ENCODE measurements around the gene EPS8. TPM values are rescaled to one million over a fixed set of nuclear protein-coding genes. Genes with fewer than 3 reads are reported as not detected.
"Not testable (repeated sequence)": the region's sequence is repeated elsewhere in the genome, so short reads cannot be mapped to it uniquely, and the experiment has no call there.

Gene EPS8
- total RNA-seq, 1 donor: 2.2 TPM

DNA sequence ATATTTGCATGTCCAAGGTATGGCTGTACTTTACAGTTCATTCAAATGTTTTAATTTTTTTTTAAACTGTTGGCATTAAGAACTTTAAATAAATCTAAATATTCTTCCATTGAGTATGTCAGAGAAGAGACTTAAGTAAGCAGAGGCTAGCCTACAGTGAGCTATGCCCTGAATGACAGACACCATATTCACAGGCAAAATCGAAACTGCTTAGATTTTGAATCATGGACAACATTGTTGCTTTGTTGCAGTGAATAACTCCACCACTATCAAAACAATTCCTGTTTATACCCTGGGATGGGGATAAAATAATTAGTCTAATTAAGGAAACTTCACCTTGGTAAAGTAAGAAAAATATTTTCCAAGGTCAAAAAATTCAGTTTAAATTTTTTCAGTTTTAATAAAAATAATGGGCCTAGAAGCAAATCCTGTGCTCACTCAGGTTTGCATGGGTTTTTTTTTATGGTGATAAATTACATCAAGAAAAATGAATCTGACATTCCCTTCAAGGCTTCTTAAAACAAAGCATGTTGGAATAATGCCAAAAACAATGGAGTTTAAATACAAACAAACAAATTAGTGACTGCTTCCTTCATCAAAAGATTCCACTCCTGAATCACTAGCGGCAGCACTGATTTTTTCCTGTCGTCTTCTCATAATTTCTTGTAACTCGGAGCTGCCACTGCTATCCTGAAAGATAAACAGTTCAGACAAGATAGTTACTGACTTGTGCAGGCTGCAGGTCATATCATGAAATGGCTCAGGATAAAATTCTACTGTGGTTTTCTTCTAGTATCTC is 168.2 kb downstream of the EPS8 start:
- no peak for DNase-seq (ENCODE audit: low read depth in 2 of 3, low spot score in 2 of 3)

DNA sequence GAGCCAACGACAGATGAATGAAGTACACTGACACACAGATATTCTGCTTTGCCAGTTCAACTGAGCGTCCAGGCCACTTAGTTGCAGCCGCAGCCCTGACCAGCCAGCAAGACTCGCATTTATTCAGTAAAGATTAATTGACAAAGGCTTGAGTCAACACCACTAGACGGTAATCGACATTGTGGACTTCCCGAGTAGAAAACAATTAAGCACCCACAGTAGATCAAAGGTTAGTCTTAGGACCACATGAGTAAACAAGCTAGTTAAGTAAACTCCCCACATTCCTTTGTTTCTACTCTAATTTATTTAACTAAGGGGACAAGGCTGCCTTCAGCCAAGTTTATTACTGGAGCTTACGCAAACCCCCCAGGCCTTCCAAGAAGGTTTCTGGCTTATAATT is 172.7 kb downstream of the EPS8 start:
- DNase-seq (ENCODE audit: low read depth in 2 of 3, low spot score in 2 of 3): not testable (repeated sequence)

DNA sequence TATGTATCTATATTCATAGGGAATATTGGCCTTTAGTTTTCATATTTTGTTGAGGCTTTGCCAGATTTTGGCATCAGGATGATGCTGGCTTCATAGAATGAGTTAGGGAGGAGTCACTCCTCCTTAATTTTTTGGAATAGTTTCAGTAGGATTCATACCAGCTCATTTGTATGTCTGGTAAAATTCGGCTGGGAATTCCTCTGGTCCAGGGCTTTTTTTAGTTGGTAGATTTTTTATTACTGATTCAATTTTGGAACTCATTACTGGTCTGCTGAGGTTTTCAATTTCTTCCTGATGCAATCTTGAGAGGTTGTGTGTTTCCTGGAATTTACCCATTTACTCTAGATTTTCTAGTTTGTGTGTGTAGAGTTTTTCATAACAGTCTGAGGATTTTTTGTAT is 175.2 kb downstream of the EPS8 start:
- no peak for DNase-seq (ENCODE audit: low read depth in 2 of 3, low spot score in 2 of 3)

DNA sequence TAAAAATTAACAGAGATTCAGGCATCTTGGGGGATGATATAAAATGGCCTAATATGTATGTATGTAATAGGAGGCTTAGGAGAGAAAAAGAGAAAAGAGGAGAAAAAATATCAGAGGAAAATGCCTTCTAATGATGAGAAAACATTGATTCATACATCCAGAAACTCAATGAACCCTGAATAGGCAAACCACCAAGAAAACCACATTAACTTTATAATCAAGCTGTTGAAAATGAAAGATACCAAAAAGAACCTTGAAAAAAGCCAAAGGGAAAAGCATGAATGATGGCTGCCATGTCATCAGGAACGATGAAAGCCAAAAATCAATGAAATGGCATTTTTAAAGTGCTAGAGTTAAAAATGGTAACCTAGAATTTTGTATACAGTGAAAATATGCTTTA is 180.2 kb downstream of the EPS8 start:
- no peak for DNase-seq (ENCODE audit: low read depth in 2 of 3, low spot score in 2 of 3)

DNA sequence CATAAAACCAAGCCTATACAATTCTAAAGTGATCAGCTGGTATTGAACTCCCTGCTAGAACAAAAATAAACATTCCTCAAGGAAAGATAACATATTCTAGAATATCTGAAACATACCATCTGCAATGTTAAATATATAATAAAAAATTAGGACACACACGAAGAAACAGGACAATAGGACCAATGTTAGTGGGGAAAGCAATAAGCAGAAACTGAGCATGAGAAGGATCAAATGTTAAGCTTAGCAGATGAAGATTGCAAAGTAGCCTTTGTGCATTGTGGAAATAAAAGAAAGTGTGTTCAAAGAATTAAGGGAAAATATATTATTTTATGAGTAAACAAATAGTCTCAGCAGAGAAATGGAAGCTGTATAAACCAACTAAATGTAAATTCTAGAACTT is 180.8 kb downstream of the EPS8 start:
- DNase-seq (ENCODE audit: low read depth in 2 of 3, low spot score in 2 of 3): no peak

DNA sequence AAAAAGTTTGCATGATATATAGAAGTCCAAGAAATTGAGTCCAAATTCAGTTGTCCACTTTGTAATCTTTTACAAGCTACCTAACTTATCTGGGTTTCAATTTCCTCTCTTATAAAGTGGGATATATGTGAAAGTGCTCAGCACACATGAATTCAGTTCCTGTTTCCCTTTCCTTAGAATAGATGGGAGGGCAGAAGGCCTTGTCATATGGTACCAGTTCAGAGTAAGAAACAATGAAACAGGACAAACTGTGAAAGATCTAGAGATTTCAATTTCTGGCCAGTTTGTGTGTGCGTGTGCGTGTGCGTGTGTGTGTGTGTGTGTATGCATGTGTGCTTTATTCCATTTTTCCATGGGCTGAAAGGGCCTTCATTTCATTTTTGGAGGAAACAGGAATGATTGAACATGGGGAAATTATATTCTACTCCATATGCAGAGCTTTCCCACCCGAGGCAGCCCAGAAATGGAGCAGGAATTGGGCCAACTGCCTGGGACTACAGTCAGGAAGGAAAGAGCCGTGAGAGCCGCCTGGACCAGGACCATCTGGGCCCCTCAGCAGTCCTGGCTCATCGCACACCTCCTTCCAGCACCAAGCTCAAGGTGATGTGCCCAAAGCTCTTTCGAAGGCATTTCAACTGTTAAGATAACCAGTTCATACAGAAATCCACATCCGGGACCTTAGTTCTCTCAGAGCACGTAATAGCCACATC is 183.2 kb downstream of the EPS8 start:
- no peak for DNase-seq (ENCODE audit: low read depth in 2 of 3, low spot score in 2 of 3)

DNA sequence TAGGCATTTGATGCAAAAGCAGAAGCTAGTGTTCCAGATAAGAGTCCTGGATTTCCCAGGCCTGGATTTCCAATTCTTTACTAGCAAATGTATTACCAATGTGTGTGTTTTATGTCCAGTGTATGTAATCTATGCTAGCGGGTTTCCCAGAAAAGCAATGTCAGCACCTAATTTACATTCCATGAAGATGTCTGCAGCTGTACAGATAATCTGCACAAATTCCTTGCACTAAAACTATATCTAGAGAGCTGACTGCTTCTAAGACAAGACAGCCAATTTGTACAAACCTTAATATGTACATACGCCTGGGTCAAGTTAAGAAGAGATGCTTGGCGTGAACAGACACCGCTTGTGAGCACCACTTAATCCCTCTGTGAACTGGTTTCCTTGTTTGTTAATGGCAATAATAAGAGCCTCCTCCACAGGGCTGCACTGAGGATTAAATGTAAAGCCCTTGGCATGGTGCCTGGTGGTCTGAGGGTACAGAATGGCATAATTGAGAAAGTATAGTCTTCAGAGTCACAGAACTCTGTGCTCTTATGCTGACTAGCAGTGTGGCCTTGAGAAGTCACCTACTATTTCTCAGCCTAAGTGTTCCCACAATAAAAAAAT is 185.6 kb downstream of the EPS8 start:
- DNase-seq (ENCODE audit: low read depth in 2 of 3, low spot score in 2 of 3): no peak

DNA sequence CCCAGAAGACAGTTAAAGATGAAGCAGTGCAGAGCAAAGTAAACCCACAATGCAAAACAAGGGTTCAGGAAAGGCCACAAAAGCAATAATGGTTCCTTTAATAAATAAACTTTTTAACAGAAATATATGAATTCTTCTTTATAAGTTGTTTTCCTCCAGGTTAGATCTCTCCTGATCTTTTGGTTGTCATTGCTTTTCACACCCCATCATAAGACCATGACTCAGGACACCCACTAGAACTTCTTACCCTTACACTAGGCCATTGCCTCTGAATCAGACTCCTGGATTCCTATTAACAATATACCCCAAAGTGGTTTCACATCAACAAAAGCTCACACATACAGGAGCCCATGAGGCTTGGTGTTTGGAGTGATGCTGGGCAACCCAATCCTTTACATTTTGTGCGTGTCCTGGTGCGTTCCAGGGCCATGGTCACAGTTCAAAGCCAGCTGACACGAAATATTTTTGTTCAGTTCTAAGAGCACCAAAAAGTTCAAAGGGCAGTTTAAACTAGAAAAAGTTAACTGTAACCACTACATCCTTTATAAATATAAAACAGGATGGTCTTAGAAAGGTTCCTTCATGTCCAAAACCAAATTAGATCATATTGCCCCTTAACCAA is 187.0 kb downstream of the EPS8 start:
- DNase-seq (ENCODE audit: low read depth in 2 of 3, low spot score in 2 of 3): no peak

DNA sequence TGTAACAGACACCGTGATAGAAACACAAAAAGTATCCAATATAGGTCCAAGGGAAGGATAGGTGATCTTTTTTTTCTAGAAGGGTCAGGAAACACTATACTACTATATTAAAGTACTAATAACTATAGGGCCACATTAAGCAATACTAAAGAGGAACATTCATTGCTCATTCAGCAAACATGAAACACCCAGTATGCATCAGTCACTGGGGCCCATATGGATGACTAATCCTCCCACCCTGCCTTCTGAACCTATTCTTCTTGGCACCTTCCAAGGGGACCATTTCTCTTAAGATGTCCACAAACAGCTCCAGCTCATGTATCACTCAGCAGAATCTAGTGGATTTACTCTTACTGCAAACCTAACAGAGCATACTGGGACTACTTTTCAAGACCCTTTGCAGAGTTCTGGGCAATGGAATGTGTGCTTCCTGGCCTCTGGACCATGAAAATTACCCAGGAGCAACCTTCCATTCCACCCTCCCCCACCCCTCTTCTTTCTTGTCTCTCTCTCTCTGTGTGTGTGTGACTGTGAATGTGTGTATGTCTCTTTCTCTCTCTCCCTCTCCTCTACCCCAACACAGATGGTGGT is 187.9 kb downstream of the EPS8 start:
- DNase-seq (ENCODE audit: low read depth in 2 of 3, low spot score in 2 of 3): no peak

DNA sequence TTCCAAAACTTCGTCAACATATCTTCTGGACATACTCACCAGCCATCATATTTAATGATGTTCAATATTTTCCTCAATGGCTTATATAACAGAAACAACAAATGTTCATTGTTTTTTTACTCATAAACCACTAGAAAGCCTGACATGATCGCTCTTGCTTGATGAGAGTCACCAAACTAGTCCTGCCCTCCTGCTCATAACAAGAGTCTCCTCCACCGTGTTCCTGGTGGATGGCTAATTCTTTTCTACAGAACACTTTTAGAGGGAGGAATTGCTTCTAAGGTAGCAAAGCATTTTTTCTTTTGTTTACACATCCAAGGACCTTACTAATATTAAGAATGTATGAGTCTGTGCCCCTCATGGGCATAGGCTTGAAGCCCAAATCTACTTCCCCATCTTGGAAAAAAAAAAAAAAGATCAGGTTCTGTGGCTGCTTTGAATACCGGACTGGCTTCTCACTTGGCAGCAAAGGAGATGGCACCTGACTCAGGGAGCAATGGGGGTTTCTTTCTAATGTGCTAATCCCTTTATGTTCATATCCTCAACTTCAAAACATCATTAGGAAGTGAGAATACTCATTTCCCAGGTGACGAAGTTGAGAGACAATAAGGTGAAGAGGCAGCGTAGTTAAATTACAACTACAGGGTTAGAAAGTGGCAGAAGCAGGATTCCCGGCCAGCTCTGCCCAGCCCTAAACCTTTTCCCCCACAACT is 188.8 kb downstream of the EPS8 start:
- DNase-seq (ENCODE audit: low read depth in 2 of 3, low spot score in 2 of 3): no peak

DNA sequence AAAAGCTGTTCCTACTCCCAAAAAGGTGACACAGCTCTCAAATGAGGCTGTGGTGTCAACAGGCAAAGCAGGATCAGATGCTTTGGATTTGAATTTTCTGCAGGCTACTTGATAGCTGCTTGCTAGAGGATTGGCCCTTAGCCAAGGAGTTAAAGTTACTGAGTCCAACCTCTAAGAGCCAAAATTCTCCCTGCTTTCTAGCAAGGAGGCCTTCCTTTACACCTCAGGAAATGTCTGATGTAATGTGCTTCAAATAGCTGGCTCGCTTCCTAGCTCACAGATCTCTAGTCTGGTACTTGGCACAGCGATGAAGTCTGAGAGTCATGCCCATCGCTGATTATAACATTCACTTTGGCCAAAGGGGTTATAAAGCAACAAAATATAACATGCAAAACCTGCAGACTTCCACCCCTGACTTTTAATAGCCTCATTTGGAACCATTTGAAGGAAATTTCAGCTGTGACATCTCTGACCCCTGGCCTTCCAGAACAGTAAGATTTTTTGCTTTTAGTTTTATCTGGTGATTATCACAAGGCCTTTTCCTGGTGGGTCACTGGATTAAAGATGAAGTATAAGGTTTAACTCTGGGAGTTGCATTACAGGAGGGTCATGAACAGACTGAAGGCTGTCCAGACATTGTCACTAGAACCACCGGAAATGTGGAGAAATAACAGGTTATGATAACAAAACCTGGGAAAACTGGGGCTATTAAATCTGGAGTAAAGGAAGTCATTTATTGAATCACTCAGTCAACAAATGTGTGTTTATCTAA is 189.7 kb downstream of the EPS8 start:
- peak in 1 of 3 donors; percentile 9 for DNase-seq (ENCODE audit: low read depth in 2 of 3, low spot score in 2 of 3)

DNA sequence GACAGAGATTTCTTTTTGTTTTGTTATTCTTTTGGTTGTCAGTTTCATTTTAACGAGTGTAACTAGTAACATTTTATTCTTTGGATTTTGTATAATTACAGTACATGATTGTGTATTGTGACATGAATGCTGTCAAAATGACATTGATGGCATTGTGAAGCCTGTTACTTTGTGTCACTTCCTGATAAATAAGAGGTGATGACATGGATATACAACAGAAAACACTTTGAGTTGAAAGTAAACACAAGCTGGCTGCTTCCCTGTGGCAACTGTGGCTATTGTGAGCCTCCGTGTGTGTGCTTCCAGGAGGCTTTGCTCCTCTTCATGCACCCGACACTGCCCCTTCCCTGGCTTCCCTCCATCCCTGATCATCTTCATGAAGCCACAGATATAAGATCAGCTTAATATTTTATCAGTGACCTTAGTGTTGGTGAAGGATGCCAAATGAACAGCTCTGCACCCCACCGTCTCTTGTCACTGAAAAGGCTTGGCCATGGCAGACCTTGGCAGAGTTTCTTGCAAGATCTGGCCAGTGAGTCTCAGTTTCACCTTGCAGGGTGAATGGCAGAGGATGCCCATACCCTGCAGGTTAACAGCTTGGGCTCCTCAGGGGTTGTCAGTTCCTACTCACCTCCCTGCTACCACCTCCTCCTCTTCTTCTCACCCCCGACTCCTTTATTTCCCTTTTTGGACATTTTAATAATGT is 191.9 kb downstream of the EPS8 start:
- no peak for DNase-seq (ENCODE audit: low read depth in 2 of 3, low spot score in 2 of 3)

DNA sequence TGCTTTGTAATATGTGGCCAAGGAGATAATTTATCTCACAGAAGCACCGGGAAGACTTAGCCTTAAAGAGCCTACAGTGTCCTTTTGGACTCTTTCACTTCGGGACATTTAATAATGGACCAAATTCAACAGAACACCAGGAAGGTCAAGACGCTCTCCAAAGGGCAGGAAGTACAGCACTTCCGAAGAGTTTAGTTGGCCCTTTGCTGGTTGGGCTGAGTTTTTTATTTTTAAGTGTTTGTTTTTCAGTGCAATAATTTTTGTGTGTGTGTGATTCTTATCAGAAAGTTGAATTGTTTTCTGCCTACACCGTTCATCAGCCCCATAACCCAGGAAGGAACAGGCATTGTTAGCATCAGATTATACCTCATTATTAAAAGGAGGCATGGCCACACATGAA is 193.0 kb downstream of the EPS8 start:
- DNase-seq (ENCODE audit: low read depth in 2 of 3, low spot score in 2 of 3): no peak

DNA sequence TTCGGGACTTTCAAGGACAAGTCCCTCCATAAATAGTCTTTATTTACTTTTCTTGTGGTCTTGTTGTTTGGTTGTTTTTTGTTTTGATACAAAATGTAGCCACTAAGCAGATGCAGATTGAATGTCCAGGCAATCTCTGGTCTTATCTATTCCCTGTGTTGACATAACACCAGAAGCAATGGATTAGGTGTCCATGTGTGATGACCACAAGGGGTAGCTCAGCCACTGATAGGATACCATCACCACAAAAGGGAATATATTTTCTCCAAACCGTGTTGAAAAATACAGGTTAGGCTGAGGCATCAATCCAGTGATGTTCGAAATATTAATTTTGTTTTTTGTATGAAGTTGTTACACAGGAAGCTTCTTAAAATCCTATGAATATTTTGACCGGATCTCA is 196.3 kb downstream of the EPS8 start:
- no peak for DNase-seq (ENCODE audit: low read depth in 2 of 3, low spot score in 2 of 3)

DNA sequence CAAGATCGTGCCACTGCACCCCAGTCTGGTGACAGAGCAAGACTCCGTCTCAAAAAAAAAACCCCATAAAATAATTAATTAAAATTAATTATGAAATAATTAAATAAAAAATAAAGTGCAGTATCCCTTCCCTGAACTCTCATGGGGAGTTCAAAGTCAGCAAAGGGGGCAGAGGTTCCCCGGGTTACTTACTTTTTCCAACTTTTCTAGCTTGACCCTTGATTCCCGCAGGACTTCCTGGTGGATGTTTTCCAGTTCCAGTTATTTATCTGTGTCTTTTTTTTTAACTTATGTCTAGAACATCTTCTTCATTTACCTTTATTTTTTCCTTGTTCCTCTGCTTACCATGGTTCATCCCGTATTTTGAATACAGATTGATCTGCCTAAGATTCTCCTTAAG is 197.4 kb downstream of the EPS8 start:
- no peak for DNase-seq (ENCODE audit: low read depth in 2 of 3, low spot score in 2 of 3)

DNA sequence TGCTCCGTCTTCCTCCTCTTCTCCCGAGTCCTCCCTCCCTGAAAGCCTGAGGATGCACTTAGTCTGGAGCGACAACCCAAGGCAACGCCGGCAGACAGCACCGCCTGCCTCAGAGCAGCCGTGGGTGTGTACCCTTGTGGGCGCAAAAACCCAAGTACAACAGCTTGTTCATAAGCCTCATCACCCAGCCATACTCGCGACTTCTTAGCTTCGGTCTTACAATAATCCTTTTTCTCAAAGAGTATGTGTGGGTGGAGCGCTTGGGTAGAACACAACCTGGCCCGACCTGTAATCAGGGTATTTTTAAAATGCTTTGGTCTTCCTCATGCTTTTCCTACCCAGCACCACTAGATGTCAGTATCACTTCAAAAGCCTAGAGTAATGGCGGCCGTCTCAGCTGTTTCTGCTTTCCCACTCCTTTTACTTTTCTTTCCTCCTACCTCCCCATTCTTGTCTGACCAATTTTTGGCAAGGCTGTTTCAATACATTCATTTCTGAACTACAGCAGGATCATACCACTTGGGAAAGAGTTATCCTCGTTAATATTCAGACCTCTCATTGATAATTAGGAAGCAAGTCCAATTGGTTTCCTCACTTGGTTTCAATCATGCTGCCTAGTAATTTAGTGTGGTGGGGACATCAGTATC is 198.9 kb downstream of the EPS8 start:
- DNase-seq (ENCODE audit: low read depth in 2 of 3, low spot score in 2 of 3): peak; percentile 33 to 80 (median 53)

DNA sequence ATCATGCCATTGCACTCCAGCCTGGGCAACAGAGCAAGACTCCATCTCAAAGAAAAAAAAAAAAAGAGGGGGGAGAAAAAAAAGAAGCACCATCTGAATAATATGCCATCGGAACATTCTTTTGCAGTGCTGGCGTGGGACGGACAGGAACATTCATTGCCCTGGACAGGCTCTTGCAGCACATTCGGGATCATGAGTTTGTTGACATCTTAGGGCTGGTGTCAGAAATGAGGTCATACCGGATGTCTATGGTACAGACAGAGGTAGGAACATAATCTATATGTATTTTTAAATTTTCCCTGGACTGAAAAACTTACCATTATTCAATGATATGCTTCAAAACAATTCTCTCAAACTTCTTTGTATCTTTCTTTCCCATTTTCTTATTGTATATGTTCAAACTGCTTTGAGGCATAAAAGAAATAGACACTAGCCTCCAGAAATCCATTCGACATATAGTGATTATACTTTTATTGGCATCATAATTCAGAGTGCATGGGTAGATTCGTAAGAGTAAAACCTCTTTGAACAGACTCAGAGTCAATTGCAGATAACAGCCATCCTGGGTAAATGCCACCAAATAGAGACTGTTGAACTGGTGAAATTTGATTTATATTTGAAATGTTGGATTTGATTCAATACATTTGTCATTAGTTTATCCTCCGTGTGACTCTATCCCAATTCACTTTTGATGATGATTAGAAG is 199.7 kb downstream of the EPS8 start:
- DNase-seq (ENCODE audit: low read depth in 2 of 3, low spot score in 2 of 3): no peak

Data from hematopoietic multipotent progenitor cell (in vitro differentiated cells).